Right kidney (tissue), 1 donor: ENCODE data around the gene ENPP3.
"Not testable (repeated sequence)": the region's sequence is repeated elsewhere in the genome, so short reads cannot be mapped to it uniquely, and the experiment has no call there.

ENCODE experiments used
- DNase-seq: peaks from one replicate; pipeline ENCODE4 v3.0.0-alpha.2; 2016

The ENPP3 gene

GRCh38 chr6:131685266-131685780 is 48.2 kb downstream of the ENPP3 start:
- no peak for DNase-seq

GRCh38 chr6:131687022-131687421 is 49.9 kb downstream of the ENPP3 start:
- DNase-seq = no peak

- no peak for DNase-seq
Measured at GRCh38 chr6:131688286-131688685, 51.2 kb downstream of the ENPP3 start.

GRCh38 chr6:131692031-131692430 is 54.9 kb downstream of the ENPP3 start:
- DNase-seq = no peak

GRCh38 chr6:131692589-131692988 is 55.5 kb downstream of the ENPP3 start:
- DNase-seq = no peak

GRCh38 chr6:131693384-131693783 is 56.3 kb downstream of the ENPP3 start:
- no peak for DNase-seq

- DNase-seq = peak; percentile 12
Measured at GRCh38 chr6:131694832-131695426, 57.8 kb downstream of the ENPP3 start.

- no peak for DNase-seq
Measured at GRCh38 chr6:131696956-131697355, 59.9 kb downstream of the ENPP3 start.

- DNase-seq = not testable (repeated sequence)
Measured at GRCh38 chr6:131700851-131701250, 63.7 kb downstream of the ENPP3 start.

- not testable (repeated sequence) for DNase-seq
Measured at GRCh38 chr6:131703905-131704304, 66.8 kb downstream of the ENPP3 start.

- not testable (repeated sequence) for DNase-seq
Measured at GRCh38 chr6:131710917-131711316, 73.8 kb downstream of the ENPP3 start, which contains the start of gene CTAGE9. Gene CTAGE9, minus strand, starts transcription at chr6:131711017. Its CDS starts 0 bp downstream, at chr6:131711017.

- DNase-seq = not testable (repeated sequence)
Measured at GRCh38 chr6:131715567-131715966, 78.5 kb downstream of the ENPP3 start.

- DNase-seq = no peak
Measured at GRCh38 chr6:131717836-131718542, 80.9 kb downstream of the ENPP3 start.

- no peak for DNase-seq
Measured at GRCh38 chr6:131721161-131721560, 84.1 kb downstream of the ENPP3 start.

GRCh38 chr6:131724114-131724513 is 87.0 kb downstream of the ENPP3 start:
- no peak for DNase-seq

- DNase-seq = no peak
Measured at GRCh38 chr6:131727467-131727866, 90.4 kb downstream of the ENPP3 start.

GRCh38 chr6:131727868-131728267 is 90.8 kb downstream of the ENPP3 start:
- no peak for DNase-seq

- no peak for DNase-seq
Measured at GRCh38 chr6:131728296-131728939, 91.3 kb downstream of the ENPP3 start.

GRCh38 chr6:131729550-131729949 is 92.4 kb downstream of the ENPP3 start:
- DNase-seq = no peak

GRCh38 chr6:131730264-131730663 is 93.2 kb downstream of the ENPP3 start:
- no peak for DNase-seq

GRCh38 chr6:131731224-131731623 is 94.1 kb downstream of the ENPP3 start:
- DNase-seq = no peak

GRCh38 chr6:131733376-131734016 is 96.4 kb downstream of the ENPP3 start:
- no peak for DNase-seq
